Vagina (tissue), 2 donors: ENCODE data around the gene RELL1. TPM values are rescaled to one million over a fixed set of nuclear protein-coding genes. Genes with fewer than 3 reads are reported as not detected.

Experiments used
- DNase-seq, 2 donors: peaks; one replicate each; pipeline ENCODE4 v3.0.0-alpha.2; 2017; ENCODE audit errors: extremely low spot score in 2 of 2
- H3K27ac ChIP-seq: fragments of 200-600 bp; sonication (generic); one replicate; pipeline ENCODE4 v1.5.1; 2019
- H3K27me3 ChIP-seq: fragments of 200-600 bp; sonication (generic); one replicate; pipeline ENCODE4 v1.5.1; 2019
- H3K36me3 ChIP-seq, 2 donors: fragments of 200-600 bp; sonication (generic); one replicate each; pipeline ENCODE4 v1.5.1; 2017 to 2019
- H3K4me1 ChIP-seq: fragments of 200-600 bp; sonication (generic); one replicate; pipeline ENCODE4 v1.5.1; 2019
- H3K4me3 ChIP-seq, 2 donors: fragments of 200-600 bp; sonication (generic); 1 replicate in 1 of 2; 2 replicates in 1 of 2; pipeline ENCODE4 v1.5.1; 2016 to 2019
- H3K9me3 ChIP-seq: fragments of 200-600 bp; sonication (generic); one replicate; pipeline ENCODE4 v1.5.1; 2019
- CTCF ChIP-seq, 3 experiments: fragments of 450-650 bp in 2 of 3; fragments of 200-600 bp in 1 of 3; sonication (generic) in 1 of 3; IDR thresholded peaks; one replicate each; pipeline ENCODE4 v1.5.1; 2017 to 2019; ENCODE audit warnings: antibody characterized with exemption in 3 of 3, mild to moderate bottlenecking in 2 of 3, moderate library complexity in 2 of 3
- POLR2A ChIP-seq, 2 donors: fragments of 450-650 bp; IDR thresholded peaks; one replicate each; pipeline ENCODE4 v1.6.1; 2017; ENCODE audit warnings: antibody characterized with exemption in 2 of 2, mild to moderate bottlenecking in 2 of 2, moderate library complexity in 2 of 2
- POLR2AphosphoS5 ChIP-seq, 2 donors: sonication (generic); formaldehyde crosslinking; IDR thresholded peaks; one replicate each; pipeline ENCODE4 v1.9.0; 2017; ENCODE audit warnings: antibody characterized with exemption in 2 of 2, mild to moderate bottlenecking in 2 of 2, low read depth in 1 of 2; ENCODE audit not compliant: insufficient read depth in 1 of 2
- intact Hi-C: fragments of 100-400 bp; cut with DNase I; formaldehyde crosslinking; loops from one replicate; pipeline ENCODE4 v1.15.1; 2023
- total RNA-seq: library from RNA; depleted of rRNA; stranded (reverse); fragments of >200 nt; gene quantifications from one replicate; pipeline ENCODE4 v1.2.3, GENCODE V29; 2016

RELL1 gene
- total RNA-seq, 1 donor from 2014 or later: 38.8 TPM

- H3K4me1 ChIP-seq: no peaks in the 10 kb centered on the region
- intact Hi-C loops: no loop called here
- TF ChIP-seq POLR2AphosphoS5 (IDR thresholded peaks at IDR 0.05; ENCODE audit: insufficient read depth in 1 of 2, low read depth in 1 of 2): no peak
- TF ChIP-seq POLR2A (IDR thresholded peaks at IDR 0.05): no peak
- no peak for TF ChIP-seq CTCF (IDR thresholded peaks at IDR 0.05)
- no peaks in the 10 kb centered on the region for H3K27me3 ChIP-seq
- no peaks in the 10 kb centered on the region for H3K36me3 ChIP-seq
- H3K9me3 ChIP-seq: no peaks in the 10 kb centered on the region
- no peak for DNase-seq
- H3K4me3 ChIP-seq: no peak overlapping the region
- no peak overlapping the region for H3K27ac ChIP-seq
Measured at GRCh38 chr4:37732526-37733186, 46.5 kb upstream of the RELL1 start.

DNA sequence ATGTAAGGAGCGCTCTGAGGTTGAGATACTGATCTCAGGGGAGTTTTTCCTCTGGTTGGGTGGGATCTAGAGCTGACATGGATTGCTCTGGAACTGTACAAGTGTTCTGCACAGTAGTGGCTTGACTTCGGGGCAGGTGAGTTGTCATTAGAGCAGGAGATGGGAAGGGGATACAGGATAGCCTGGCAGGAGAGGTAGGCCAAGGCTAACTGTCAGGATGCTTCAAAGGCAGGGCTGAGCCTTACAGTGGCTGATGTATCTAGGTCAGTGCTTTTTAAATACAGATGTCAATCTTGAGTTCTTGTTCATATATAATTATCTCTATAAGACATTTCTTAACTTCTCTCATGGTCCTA lies 43.5 kb upstream of the RELL1 start:
- no peak for TF ChIP-seq POLR2AphosphoS5 (IDR thresholded peaks at IDR 0.05; ENCODE audit: insufficient read depth in 1 of 2, low read depth in 1 of 2)
- TF ChIP-seq CTCF (IDR thresholded peaks at IDR 0.05): no peak
- TF ChIP-seq POLR2A (IDR thresholded peaks at IDR 0.05): no peak
- no peaks in the 10 kb centered on the region for H3K9me3 ChIP-seq
- intact Hi-C loops: no loop called here
- no peak overlapping the region for H3K4me3 ChIP-seq
- no peak overlapping the region for H3K27ac ChIP-seq
- H3K4me1 ChIP-seq: no peaks in the 10 kb centered on the region
- no peaks in the 10 kb centered on the region for H3K27me3 ChIP-seq
- DNase-seq: no peak
- H3K36me3 ChIP-seq: no peaks in the 10 kb centered on the region

DNA sequence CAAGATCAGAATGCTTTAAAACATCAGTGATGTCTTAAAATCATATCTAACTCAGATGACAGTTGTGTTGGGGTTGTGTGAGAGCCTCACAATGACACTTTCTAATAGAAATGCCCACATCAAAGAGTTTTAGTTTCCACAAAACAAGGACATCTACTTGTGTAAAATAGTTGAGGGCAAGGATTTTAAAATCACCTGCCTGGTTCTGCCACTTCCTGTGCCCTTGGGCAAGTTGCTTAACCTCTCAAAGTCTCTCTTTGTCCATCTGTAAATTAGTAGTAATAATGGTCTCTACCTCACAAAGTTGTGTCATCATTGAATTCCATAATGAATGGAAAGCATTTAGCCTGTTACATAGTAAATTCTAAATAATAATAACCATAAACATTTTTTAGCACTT lies 41.9 kb upstream of the RELL1 start:
- intact Hi-C loops: no loop called here
- Histone ChIP-seq H3K9me3 (no peaks in the 10 kb centered on the region), H3K27me3 (no peaks in the 10 kb centered on the region), H3K4me3 (no peak overlapping the region), H3K36me3 (no peaks in the 10 kb centered on the region), H3K27ac (no peak overlapping the region), H3K4me1 (no peaks in the 10 kb centered on the region)
- TF ChIP-seq CTCF (IDR thresholded peaks at IDR 0.05) (no peak), POLR2AphosphoS5 (IDR thresholded peaks at IDR 0.05; ENCODE audit: insufficient read depth in 1 of 2, low read depth in 1 of 2) (no peak), POLR2A (IDR thresholded peaks at IDR 0.05) (no peak)
- no peak for DNase-seq

DNA sequence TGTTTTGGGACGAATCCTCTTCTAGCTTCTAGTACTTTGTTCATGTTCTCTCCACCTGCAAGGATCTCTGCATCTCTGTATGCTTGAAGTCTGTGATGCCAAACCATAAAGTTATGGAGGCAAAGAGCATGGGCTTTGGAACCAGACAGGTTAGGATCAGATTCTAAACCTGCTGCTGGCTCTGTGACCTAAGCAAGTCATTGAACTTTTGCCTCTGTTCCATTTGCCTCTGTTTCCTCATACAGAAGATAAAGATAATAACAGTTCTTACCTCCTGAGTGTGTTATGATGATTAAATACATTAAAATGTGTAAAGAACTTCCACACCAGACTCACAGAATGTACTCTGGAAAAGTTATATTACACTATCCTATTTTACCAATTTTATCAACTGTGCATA lies 41.5 kb upstream of the RELL1 start:
- DNase-seq: no peak
- Histone ChIP-seq H3K36me3 (no peaks in the 10 kb centered on the region), H3K27me3 (no peaks in the 10 kb centered on the region), H3K4me3 (no peak overlapping the region), H3K27ac (no peak overlapping the region), H3K9me3 (no peaks in the 10 kb centered on the region), H3K4me1 (no peaks in the 10 kb centered on the region)
- TF ChIP-seq CTCF (IDR thresholded peaks at IDR 0.05): no peak
- TF ChIP-seq POLR2A (IDR thresholded peaks at IDR 0.05): no peak
- TF ChIP-seq POLR2AphosphoS5 (IDR thresholded peaks at IDR 0.05; ENCODE audit: insufficient read depth in 1 of 2, low read depth in 1 of 2): no peak
- intact Hi-C loops: no loop called here

GRCh38 chr4:37726666-37727065 lies 40.5 kb upstream of the RELL1 start:
- no peak overlapping the region for H3K27ac ChIP-seq
- H3K27me3 ChIP-seq: no peaks in the 10 kb centered on the region
- DNase-seq: no peak
- H3K9me3 ChIP-seq: no peaks in the 10 kb centered on the region
- no peak overlapping the region for H3K4me3 ChIP-seq
- intact Hi-C loops: no loop called here
- no peaks in the 10 kb centered on the region for H3K36me3 ChIP-seq
- no peak for TF ChIP-seq POLR2A (IDR thresholded peaks at IDR 0.05)
- H3K4me1 ChIP-seq: no peaks in the 10 kb centered on the region
